Sigmoid colon (tissue), 7 donors: ENCODE results near the gene MC3R. TPM values are rescaled to one million over a fixed set of nuclear protein-coding genes. Genes with fewer than 3 reads are reported as not detected.

Experiments used
- DNase-seq: peaks from one replicate; pipeline ENCODE4 v3.0.0-alpha.2; 2019
- H3K27ac ChIP-seq, 4 donors: fragments of 200-600 bp; sonication (generic); one replicate each; pipeline ENCODE4 v1.5.1; 2016 to 2019; ENCODE audit warnings: mild to moderate bottlenecking in 1 of 4
- H3K27me3 ChIP-seq, 3 donors: fragments of 200-600 bp; sonication (generic); one replicate each; pipeline ENCODE4 v1.5.1; 2019; ENCODE audit warnings: mild to moderate bottlenecking in 1 of 3
- H3K36me3 ChIP-seq, 4 donors: fragments of 200-600 bp; sonication (generic); one replicate each; pipeline ENCODE4 v1.5.1; 2016 to 2019
- H3K4me1 ChIP-seq, 4 donors: fragments of 200-600 bp; sonication (generic); one replicate each; pipeline ENCODE4 v1.5.1; 2017 to 2019
- H3K4me3 ChIP-seq, 4 donors: fragments of 200-600 bp; sonication (generic); one replicate each; pipeline ENCODE4 v1.5.1; 2017 to 2019; ENCODE audit warnings: mild to moderate bottlenecking in 2 of 4, moderate library complexity in 1 of 4
- H3K9me3 ChIP-seq, 4 donors: fragments of 200-600 bp in 3 of 4; sonication (generic) in 3 of 4; one replicate each; pipeline versions ENCODE4 v1.5.1 to v1.6.1; 2013 to 2019
- EP300 ChIP-seq, 4 donors: sonication (generic); formaldehyde crosslinking; IDR thresholded peaks; one replicate each; pipeline ENCODE4 v1.6.1; 2017; ENCODE audit warnings: antibody characterized with exemption in 4 of 4
- POLR2A ChIP-seq, 2 donors: fragments of 450-650 bp; IDR thresholded peaks; one replicate each; pipeline ENCODE4 v1.6.1; 2016; ENCODE audit warnings: antibody characterized with exemption in 2 of 2, mild to moderate bottlenecking in 2 of 2, moderate library complexity in 2 of 2
- POLR2AphosphoS5 ChIP-seq, 4 donors: sonication (generic); formaldehyde crosslinking; IDR thresholded peaks; one replicate each; pipeline ENCODE4 v1.6.1; 2017; ENCODE audit warnings: antibody characterized with exemption in 4 of 4
- WGBS, 2 donors: extraction: QIAGEN DNeasy Blood & Tissue Kit; methylation state at CpG; one replicate each; pipeline ENCODE4 v1.1.7; 2013; 5-methylcytosine and 5-hydroxymethylcytosine counted together
- intact Hi-C: fragments of 100-400 bp; cut with DNase I; formaldehyde crosslinking; loops from one replicate; pipeline ENCODE4 v1.15.1; 2023
- polyA plus RNA-seq, 3 donors: library from polyadenylated mRNA; stranded (reverse); fragments of 200-250 nt; gene quantifications; one replicate each; pipeline ENCODE4 v1.2.3, GENCODE V29; 2013
- total RNA-seq, 4 donors: library from RNA; depleted of rRNA; stranded (reverse); fragments of >200 nt; gene quantifications; one replicate each; pipeline ENCODE4 v1.1.0, GENCODE V29; 2016
- TF ChIP-seq, protein P1 (sequence below), 4 experiments: fragments of 450-650 bp in 3 of 4; fragments of 200-600 bp in 1 of 4; IDR thresholded peaks; one replicate each; pipeline ENCODE4 v1.5.1; 2016 to 2019; ENCODE audit warnings: antibody characterized with exemption in 4 of 4, mild to moderate bottlenecking in 3 of 4, moderate library complexity in 2 of 4
- donor health status: healthy with polysubstance abuse.
- donor health status: Bipolar disorder and iron deficiency.
- donor health status: healthy.

The MC3R gene
- total and polyA plus RNA-seq, 7 donors, result not detected

DNA sequence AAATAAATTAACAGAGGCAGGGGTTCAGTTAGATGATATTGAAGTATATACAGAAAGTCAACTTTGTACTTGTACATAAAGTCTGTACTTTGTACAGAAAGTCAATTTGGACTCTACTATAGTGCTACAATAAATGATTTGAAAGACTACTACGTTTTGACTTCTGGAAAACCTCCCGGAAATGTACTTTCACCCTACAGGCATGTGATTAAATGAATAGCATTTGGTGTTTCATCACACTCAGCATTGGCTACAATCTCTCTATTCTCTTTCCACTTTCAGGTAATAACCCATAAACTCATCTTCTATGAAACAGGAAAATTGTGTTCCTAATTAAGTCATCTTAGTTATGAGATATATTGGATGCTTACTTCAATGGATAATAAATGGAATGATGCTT, 25.6 kb upstream of the MC3R start:
- Histone ChIP-seq H3K36me3 (no peaks in the 10 kb centered on the region), H3K4me3 (no peak overlapping the region), H3K4me1 (no peaks in the 10 kb centered on the region), H3K9me3 (peaks cover 0 to 2% (median under 1%) of the 10 kb centered on the region in 4 donors), H3K27me3 (no peaks in the 10 kb centered on the region), H3K27ac (no peak overlapping the region)
- intact Hi-C loops, result no loop called here
- WGBS, 2 donors, result 15 to 64% methylated on average over 2 of the region's 2 CpGs
- DNase-seq, result no peak
- TF ChIP-seq, protein P1, sequence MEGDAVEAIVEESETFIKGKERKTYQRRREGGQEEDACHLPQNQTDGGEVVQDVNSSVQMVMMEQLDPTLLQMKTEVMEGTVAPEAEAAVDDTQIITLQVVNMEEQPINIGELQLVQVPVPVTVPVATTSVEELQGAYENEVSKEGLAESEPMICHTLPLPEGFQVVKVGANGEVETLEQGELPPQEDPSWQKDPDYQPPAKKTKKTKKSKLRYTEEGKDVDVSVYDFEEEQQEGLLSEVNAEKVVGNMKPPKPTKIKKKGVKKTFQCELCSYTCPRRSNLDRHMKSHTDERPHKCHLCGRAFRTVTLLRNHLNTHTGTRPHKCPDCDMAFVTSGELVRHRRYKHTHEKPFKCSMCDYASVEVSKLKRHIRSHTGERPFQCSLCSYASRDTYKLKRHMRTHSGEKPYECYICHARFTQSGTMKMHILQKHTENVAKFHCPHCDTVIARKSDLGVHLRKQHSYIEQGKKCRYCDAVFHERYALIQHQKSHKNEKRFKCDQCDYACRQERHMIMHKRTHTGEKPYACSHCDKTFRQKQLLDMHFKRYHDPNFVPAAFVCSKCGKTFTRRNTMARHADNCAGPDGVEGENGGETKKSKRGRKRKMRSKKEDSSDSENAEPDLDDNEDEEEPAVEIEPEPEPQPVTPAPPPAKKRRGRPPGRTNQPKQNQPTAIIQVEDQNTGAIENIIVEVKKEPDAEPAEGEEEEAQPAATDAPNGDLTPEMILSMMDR (IDR thresholded peaks at IDR 0.05), result no peak
- TF ChIP-seq POLR2A (IDR thresholded peaks at IDR 0.05), result no peak
- TF ChIP-seq EP300 (IDR thresholded peaks at IDR 0.05), result no peak
- TF ChIP-seq POLR2AphosphoS5 (IDR thresholded peaks at IDR 0.05), result no peak

DNA sequence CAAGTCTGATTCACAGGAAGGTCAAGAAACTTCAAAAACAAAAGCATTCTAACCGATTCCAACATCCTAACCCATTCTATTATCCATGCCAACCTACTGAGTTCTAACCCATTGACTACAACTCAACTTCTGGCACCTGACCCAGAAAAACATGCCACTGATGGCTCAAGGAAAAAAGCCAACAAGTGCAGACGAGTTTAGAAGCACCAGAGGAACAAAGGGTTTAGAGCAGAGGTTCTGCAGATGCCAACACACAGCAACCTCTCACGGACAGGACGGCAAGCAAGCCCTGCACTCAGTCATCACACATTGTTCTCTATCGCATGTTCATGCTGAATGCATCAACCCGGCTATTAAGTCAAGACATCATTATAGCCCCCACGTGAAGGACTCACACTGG, 25.2 kb upstream of the MC3R start:
- WGBS, 2 donors, result 67 to 72% methylated on average over 7 of the region's 7 CpGs
- H3K9me3 ChIP-seq, result peaks cover 0 to 2% (median under 1%) of the 10 kb centered on the region in 4 donors
- no peak for DNase-seq
- H3K4me3 ChIP-seq, result no peak overlapping the region
- H3K36me3 ChIP-seq, result no peaks in the 10 kb centered on the region
- H3K27me3 ChIP-seq, result no peaks in the 10 kb centered on the region
- intact Hi-C loops, result no loop called here
- no peaks in the 10 kb centered on the region for H3K4me1 ChIP-seq
- no peak overlapping the region for H3K27ac ChIP-seq
- TF ChIP-seq, protein P1 (IDR thresholded peaks at IDR 0.05), result no peak
- TF ChIP-seq POLR2A (IDR thresholded peaks at IDR 0.05) (no peak), POLR2AphosphoS5 (IDR thresholded peaks at IDR 0.05) (no peak), EP300 (IDR thresholded peaks at IDR 0.05) (no peak)

DNA sequence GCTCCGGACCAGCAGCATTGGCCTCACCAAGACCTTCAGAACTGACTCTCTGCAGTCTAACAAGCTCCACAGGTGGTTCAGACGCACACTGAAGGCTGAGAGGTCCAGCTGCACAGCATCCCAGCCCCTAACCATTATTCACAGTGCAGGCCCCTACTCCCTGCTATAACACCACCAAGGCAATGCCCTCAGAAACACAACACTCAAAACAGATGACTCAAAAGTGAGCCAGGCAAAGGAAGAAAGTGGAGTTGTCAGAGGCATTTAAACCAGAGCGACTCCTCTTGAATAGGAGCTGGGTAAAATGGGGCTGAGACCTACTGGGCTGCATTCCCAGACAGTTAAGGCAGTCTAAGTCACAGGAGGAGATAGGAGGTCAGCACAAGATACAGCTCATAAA, 20.5 kb upstream of the MC3R start:
- Histone ChIP-seq H3K27me3 (no peaks in the 10 kb centered on the region), H3K36me3 (no peaks in the 10 kb centered on the region), H3K4me3 (no peak overlapping the region), H3K9me3 (peaks cover 0 to 2% (median 0%) of the 10 kb centered on the region in 4 donors), H3K27ac (no peak overlapping the region), H3K4me1 (no peaks in the 10 kb centered on the region)
- no peak for DNase-seq
- WGBS, 2 donors, result 82 to 90% methylated on average over 3 of the region's 3 CpGs
- TF ChIP-seq POLR2AphosphoS5 (IDR thresholded peaks at IDR 0.05) (no peak), POLR2A (IDR thresholded peaks at IDR 0.05) (no peak), EP300 (IDR thresholded peaks at IDR 0.05) (no peak)
- TF ChIP-seq, protein P1 (IDR thresholded peaks at IDR 0.05), result no peak
- intact Hi-C loops, result no loop called here

DNA sequence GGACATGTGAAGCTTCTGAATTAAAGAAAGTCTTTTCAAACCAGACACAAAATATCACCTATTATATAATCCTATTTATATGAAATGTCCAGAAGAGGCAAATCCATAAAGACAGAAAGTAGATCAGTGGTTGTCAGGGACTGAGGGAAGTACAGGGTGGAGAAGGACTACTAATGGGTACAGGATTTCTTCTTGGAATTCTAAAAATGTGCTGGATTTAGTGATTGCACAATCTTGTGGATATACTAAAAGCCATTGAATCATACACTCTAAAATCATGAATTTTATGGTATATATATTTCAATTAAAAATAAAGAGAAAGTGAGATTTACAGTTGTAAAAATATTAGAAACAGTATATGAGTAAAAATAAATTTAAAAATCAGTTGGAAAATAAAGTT, 18.7 kb upstream of the MC3R start:
- intact Hi-C loops, result no loop called here
- Histone ChIP-seq H3K4me1 (no peaks in the 10 kb centered on the region), H3K4me3 (no peak overlapping the region), H3K9me3 (peaks cover 0 to 7% (median 0%) of the 10 kb centered on the region in 4 donors), H3K27ac (no peak overlapping the region), H3K36me3 (no peaks in the 10 kb centered on the region), H3K27me3 (no peaks in the 10 kb centered on the region)
- DNase-seq, result no peak
- TF ChIP-seq EP300 (IDR thresholded peaks at IDR 0.05) (no peak), POLR2AphosphoS5 (IDR thresholded peaks at IDR 0.05) (no peak), POLR2A (IDR thresholded peaks at IDR 0.05) (no peak)
- TF ChIP-seq, protein P1 (IDR thresholded peaks at IDR 0.05), result no peak

DNA sequence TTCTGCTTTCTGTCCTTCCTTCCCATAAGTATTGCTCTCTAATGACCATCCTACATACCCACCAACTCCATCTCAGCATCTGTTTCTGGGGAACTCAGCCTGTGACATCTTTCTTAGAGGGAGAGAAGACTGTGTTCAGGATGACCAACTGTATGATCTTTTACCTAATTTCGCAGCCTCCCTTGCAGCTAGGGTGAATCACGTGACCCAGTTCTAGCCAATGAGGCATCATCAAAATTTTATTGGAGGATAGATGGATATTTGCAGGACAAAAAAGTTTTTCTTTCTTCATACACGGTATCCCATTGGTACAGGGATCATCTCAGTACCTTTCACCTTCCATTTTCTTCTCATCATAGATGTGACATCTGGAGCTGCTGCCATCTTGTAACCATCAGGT, 14.4 kb upstream of the MC3R start:
- Histone ChIP-seq H3K4me1 (no peaks in the 10 kb centered on the region), H3K27ac (no peak overlapping the region), H3K36me3 (no peaks in the 10 kb centered on the region), H3K9me3 (peaks cover 0 to 9% (median 2%) of the 10 kb centered on the region in 4 donors), H3K27me3 (no peaks in the 10 kb centered on the region), H3K4me3 (no peak overlapping the region)
- no peak for DNase-seq
- TF ChIP-seq POLR2AphosphoS5 (IDR thresholded peaks at IDR 0.05) (no peak), POLR2A (IDR thresholded peaks at IDR 0.05) (no peak)
- TF ChIP-seq, protein P1 (IDR thresholded peaks at IDR 0.05), result no peak
- WGBS, 2 donors, result 92 to 94% methylated on average over 3 of the region's 3 CpGs
- intact Hi-C loops, result no loop called here
